Mesendoderm (in vitro differentiated cells): ENCODE data around the gene IGFLR1.

Experiments
- DNase-seq: peaks from one replicate; pipeline ENCODE4 v3.0.0; 2013
- H2AK5ac ChIP-seq: 2 replicates; pipeline ENCODE4 v1.6.1; 2013; ENCODE audit warnings: low read length, inconsistent platforms
- H2BK120ac ChIP-seq: 2 replicates; pipeline ENCODE4 v1.6.1; 2013; ENCODE audit warnings: low read depth, mild to moderate bottlenecking, low read length, moderate library complexity, mixed read lengths
- H2BK15ac ChIP-seq: replicated peaks from 2 replicates; pipeline ENCODE4 v1.6.1; 2013; ENCODE audit warnings: low read depth, mild to moderate bottlenecking, moderate library complexity
- H2BK5ac ChIP-seq: 2 replicates; pipeline ENCODE4 v1.6.1; 2013; ENCODE audit warnings: low read length, inconsistent platforms
- H3K18ac ChIP-seq: 2 replicates; pipeline ENCODE4 v1.6.1; 2013; ENCODE audit warnings: mild to moderate bottlenecking, low read length, mixed read lengths
- H3K23ac ChIP-seq: one replicate; pipeline ENCODE4 v1.6.1; 2013; ENCODE audit warnings: low read length
- H3K27ac ChIP-seq: 2 replicates; pipeline ENCODE4 v1.5.1; 2013; ENCODE audit warnings: low read depth, mild to moderate bottlenecking, inconsistent platforms, low read length, moderate library complexity
- H3K27me3 ChIP-seq: 2 replicates; pipeline ENCODE4 v1.6.1; 2013; ENCODE audit warnings: low read length, control low read depth, mild to moderate bottlenecking, inconsistent platforms; ENCODE audit not compliant: insufficient read depth, poor library complexity
- H3K36me3 ChIP-seq: 2 replicates; pipeline ENCODE4 v1.6.1; 2013; ENCODE audit warnings: low read length, inconsistent platforms; ENCODE audit not compliant: control insufficient read depth, insufficient read depth
- H3K4ac ChIP-seq: one replicate; pipeline ENCODE4 v1.6.1; 2013; ENCODE audit warnings: low read depth, mild to moderate bottlenecking, low read length, moderate library complexity
- H3K4me1 ChIP-seq: 2 replicates; pipeline ENCODE4 v1.6.1; 2013; ENCODE audit warnings: low read depth, low read length, inconsistent platforms; ENCODE audit not compliant: control insufficient read depth
- H3K4me2 ChIP-seq: 2 replicates; pipeline ENCODE4 v1.6.1; 2013; ENCODE audit warnings: low read length
- H3K4me3 ChIP-seq: 2 replicates; pipeline ENCODE4 v1.5.1; 2013; ENCODE audit warnings: mild to moderate bottlenecking, low read length
- H3K56ac ChIP-seq: one replicate; pipeline ENCODE4 v1.6.1; 2013; ENCODE audit warnings: low read length
- H3K79me1 ChIP-seq: 2 replicates; pipeline ENCODE4 v1.6.1; 2013; ENCODE audit warnings: low read length, inconsistent platforms
- H3K79me2 ChIP-seq: 2 replicates; pipeline ENCODE4 v1.6.1; 2013; ENCODE audit warnings: mild to moderate bottlenecking, low read length; ENCODE audit not compliant: control insufficient read depth, insufficient read depth
- H3K9ac ChIP-seq: 2 replicates; pipeline ENCODE4 v1.6.1; 2013; ENCODE audit warnings: low read length, inconsistent platforms
- H4K5ac ChIP-seq: one replicate; pipeline ENCODE4 v1.6.1; 2013; ENCODE audit warnings: low read length
- H4K8ac ChIP-seq: one replicate; pipeline ENCODE4 v1.6.1; 2013; ENCODE audit warnings: low read depth, mild to moderate bottlenecking, control low read depth, low read length, moderate library complexity
- WGBS: extraction: QIAGEN DNeasy Blood & Tissue Kit; methylation state at CpG from one replicate; pipeline ENCODE4 v1.1.7; 2013; ENCODE audit warnings: low lambda C conversion rate, missing lambda C conversion rate; ENCODE audit not compliant: insufficient coverage; ENCODE audit errors: extremely low coverage; 5-methylcytosine and 5-hydroxymethylcytosine counted together

IGFLR1 gene

DNA sequence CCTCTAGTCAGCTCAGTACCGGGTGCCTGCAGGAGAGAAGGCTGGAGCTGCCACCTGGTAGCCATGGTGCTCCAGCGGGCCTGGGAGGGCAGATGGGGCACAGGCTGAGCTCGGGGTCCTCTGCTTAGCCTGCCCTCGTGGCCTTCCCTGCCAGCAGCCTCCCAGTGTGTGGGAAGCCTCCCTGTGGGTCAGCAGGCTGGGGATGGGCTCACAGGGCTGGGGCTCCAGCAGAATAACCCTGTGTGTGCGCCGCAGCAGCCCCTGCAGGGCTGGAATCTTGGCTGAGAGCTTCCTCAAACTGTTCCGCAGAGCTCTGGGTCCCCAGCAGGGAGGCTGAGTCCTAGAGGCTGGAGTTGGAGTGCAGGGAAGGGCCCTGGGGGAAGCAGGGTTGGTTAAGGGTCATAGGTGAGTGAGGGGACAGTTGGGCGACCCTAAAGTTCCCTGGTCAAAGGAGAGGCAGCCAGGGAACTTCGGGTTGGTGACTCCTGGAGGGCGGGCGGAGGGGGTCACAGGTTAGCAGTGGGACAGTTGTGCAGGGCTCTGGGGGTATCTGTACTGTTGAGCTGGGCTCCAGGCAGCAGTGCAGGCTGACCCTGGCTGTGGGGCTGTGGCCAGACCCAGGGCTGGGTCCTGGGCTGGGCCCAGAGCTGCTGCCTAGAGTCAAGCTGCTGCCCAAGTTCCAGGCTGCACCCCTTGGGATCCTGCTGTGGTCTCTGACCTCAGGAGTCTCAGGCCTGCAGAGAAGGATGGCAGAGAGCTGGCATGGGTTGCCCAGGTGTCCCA, 47.1 kb upstream of the IGFLR1 start:
- no peak overlapping the region for H3K27ac ChIP-seq
- DNase-seq = no peak
- WGBS = no CpG with 5 or more reads among the region's 11 CpGs

GRCh38 chr19:35788205-35788960, 46.1 kb upstream of the IGFLR1 start:
- Histone ChIP-seq H3K4me3 (no peak overlapping the region), H3K18ac (no peak overlapping the region), H3K27me3 (no peaks in the 10 kb centered on the region), H3K79me2 (no peaks in the 10 kb centered on the region), H2AK5ac (no peak overlapping the region), H3K4ac (no peak overlapping the region), H3K79me1 (no peaks in the 10 kb centered on the region), H3K23ac (no peak overlapping the region), H4K5ac (no peak overlapping the region), H3K4me1 (no peaks in the 10 kb centered on the region), H2BK120ac (no peak overlapping the region), H2BK15ac (no peak overlapping the region), H2BK5ac (no peak overlapping the region), H3K36me3 (no peaks in the 10 kb centered on the region), H4K8ac (no peak overlapping the region), H3K4me2 (no peak overlapping the region), H3K9ac (no peak overlapping the region), H3K56ac (no peak overlapping the region), H3K27ac (no peak overlapping the region)
- no CpG with 5 or more reads among the region's 12 CpGs for WGBS
- no peak for DNase-seq

More for the DNA sequence above, 47.1 kb upstream of the IGFLR1 start:
- H3K4me2 ChIP-seq = no peak overlapping the region
- no peaks in the 10 kb centered on the region for H3K4me1 ChIP-seq
- H3K79me1 ChIP-seq = no peaks in the 10 kb centered on the region
- H2AK5ac ChIP-seq = no peak overlapping the region
- H2BK120ac ChIP-seq = no peak overlapping the region
- H3K79me2 ChIP-seq = no peaks in the 10 kb centered on the region
- no peak overlapping the region for H3K23ac ChIP-seq
- no peak overlapping the region for H2BK15ac ChIP-seq
- H3K4ac ChIP-seq = no peak overlapping the region
- no peak overlapping the region for H4K8ac ChIP-seq
- H3K27me3 ChIP-seq = no peaks in the 10 kb centered on the region
- no peak overlapping the region for H4K5ac ChIP-seq
- no peak overlapping the region for H2BK5ac ChIP-seq
- no peak overlapping the region for H3K9ac ChIP-seq
- H3K4me3 ChIP-seq = no peak overlapping the region
- no peak overlapping the region for H3K56ac ChIP-seq
- H3K18ac ChIP-seq = no peak overlapping the region
- H3K36me3 ChIP-seq = no peaks in the 10 kb centered on the region

- no peaks in the 10 kb centered on the region for H3K27me3 ChIP-seq
- no peak for DNase-seq
- H4K5ac ChIP-seq = no peak overlapping the region
- no peaks in the 10 kb centered on the region for H3K79me1 ChIP-seq
- no peak overlapping the region for H3K27ac ChIP-seq
- H3K9ac ChIP-seq = no peak overlapping the region
- no peak overlapping the region for H3K4me3 ChIP-seq
- no peak overlapping the region for H3K4ac ChIP-seq
- H3K4me1 ChIP-seq = no peaks in the 10 kb centered on the region
- no CpG with 5 or more reads among the region's 15 CpGs for WGBS
- H2BK15ac ChIP-seq = no peak overlapping the region
- no peak overlapping the region for H2BK120ac ChIP-seq
- no peak overlapping the region for H3K56ac ChIP-seq
- H3K18ac ChIP-seq = no peak overlapping the region
- no peaks in the 10 kb centered on the region for H3K36me3 ChIP-seq
- H3K4me2 ChIP-seq = no peak overlapping the region
- no peaks in the 10 kb centered on the region for H3K79me2 ChIP-seq
- no peak overlapping the region for H2BK5ac ChIP-seq
- no peak overlapping the region for H2AK5ac ChIP-seq
- H3K23ac ChIP-seq = no peak overlapping the region
- H4K8ac ChIP-seq = no peak overlapping the region
These were observed 45.1 kb upstream of the IGFLR1 start for GRCh38 chr19:35787227-35787799.

DNA sequence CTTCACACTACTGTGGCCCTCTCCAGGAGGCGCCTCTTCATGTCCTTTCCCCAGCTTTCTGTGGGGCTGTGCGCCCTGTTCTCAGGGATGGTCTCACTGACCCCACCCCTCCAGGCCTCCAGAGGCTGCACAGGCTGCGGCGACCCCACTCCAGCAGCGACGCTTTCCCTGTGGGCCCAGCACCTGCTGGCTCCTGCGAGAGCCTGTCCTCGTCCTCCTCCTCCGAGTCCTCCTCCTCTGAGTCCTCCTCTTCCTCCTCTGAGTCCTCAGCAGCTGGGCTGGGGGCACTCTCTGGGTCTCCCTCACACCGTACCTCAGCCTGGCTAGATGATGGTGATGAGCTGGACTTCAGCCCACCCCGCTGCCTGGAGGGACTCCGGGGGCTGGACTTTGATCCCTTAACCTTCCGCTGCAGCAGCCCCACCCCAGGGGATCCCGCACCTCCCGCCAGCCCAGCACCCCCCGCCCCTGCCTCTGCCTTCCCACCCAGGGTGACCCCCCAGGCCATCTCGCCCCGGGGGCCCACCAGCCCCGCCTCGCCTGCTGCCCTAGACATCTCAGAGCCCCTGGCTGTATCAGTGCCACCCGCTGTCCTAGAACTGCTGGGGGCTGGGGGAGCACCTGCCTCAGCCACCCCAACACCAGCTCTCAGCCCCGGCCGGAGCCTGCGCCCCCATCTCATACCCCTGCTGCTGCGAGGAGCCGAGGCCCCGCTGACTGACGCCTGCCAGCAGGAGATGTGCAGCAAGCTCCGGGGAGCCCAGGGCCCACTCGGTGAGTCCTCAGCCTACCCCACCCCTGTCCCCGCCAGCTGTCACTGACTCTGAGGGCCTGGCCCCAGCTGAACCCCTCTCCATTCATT, 44.3 kb upstream of the IGFLR1 start:
- Histone ChIP-seq H3K4me1 (no peaks in the 10 kb centered on the region), H4K8ac (no peak overlapping the region), H3K4ac (no peak overlapping the region), H3K4me2 (no peak overlapping the region), H2BK5ac (no peak overlapping the region), H3K79me1 (no peaks in the 10 kb centered on the region), H3K27ac (no peak overlapping the region), H3K23ac (no peak overlapping the region), H3K56ac (no peak overlapping the region), H3K79me2 (no peaks in the 10 kb centered on the region), H4K5ac (no peak overlapping the region), H3K36me3 (no peaks in the 10 kb centered on the region), H2BK120ac (no peak overlapping the region), H3K18ac (no peak overlapping the region), H2BK15ac (no peak overlapping the region), H3K9ac (no peak overlapping the region), H2AK5ac (no peak overlapping the region), H3K27me3 (no peaks in the 10 kb centered on the region), H3K4me3 (no peak overlapping the region)
- DNase-seq = no peak
- WGBS = no CpG with 5 or more reads among the region's 31 CpGs

DNA sequence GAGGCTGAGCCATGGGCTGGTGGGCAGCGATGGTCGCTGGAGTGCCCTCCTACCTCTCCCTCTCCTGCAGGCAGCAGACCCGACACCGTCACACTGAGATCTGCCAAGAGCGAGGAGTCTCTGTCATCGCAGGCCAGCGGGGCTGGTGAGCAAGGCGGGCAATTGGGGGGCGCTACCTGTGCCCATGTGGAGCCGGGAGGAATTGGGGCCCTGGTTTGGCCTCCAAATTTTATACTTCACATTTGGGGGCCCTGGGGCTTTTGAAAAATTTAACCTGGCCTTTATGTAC, 43.0 kb upstream of the IGFLR1 start:
- Histone ChIP-seq H3K9ac (peak overlapping the region; percentile 80), H3K4me3 (no peak overlapping the region), H3K27me3 (no peaks in the 10 kb centered on the region), H3K18ac (no peak overlapping the region), H4K8ac (no peak overlapping the region), H3K4ac (no peak overlapping the region), H3K27ac (no peak overlapping the region), H3K36me3 (no peaks in the 10 kb centered on the region), H3K79me1 (no peaks in the 10 kb centered on the region), H3K4me1 (no peaks in the 10 kb centered on the region), H2BK5ac (no peak overlapping the region), H2BK15ac (no peak overlapping the region), H2AK5ac (no peak overlapping the region), H3K23ac (no peak overlapping the region), H3K56ac (peak overlapping the region; percentile 89), H3K79me2 (no peaks in the 10 kb centered on the region), H3K4me2 (peak overlapping the region; percentile 87), H4K5ac (no peak overlapping the region), H2BK120ac (no peak overlapping the region)
- no peak for DNase-seq
- WGBS = no CpG with 5 or more reads among the region's 10 CpGs
